Measurements from ENCODE around the gene SETD2.
"Not testable (repeated sequence)": the region's sequence is repeated elsewhere in the genome, so short reads cannot be mapped to it uniquely, and the experiment has no call there.

The SETD2 gene, protein sequence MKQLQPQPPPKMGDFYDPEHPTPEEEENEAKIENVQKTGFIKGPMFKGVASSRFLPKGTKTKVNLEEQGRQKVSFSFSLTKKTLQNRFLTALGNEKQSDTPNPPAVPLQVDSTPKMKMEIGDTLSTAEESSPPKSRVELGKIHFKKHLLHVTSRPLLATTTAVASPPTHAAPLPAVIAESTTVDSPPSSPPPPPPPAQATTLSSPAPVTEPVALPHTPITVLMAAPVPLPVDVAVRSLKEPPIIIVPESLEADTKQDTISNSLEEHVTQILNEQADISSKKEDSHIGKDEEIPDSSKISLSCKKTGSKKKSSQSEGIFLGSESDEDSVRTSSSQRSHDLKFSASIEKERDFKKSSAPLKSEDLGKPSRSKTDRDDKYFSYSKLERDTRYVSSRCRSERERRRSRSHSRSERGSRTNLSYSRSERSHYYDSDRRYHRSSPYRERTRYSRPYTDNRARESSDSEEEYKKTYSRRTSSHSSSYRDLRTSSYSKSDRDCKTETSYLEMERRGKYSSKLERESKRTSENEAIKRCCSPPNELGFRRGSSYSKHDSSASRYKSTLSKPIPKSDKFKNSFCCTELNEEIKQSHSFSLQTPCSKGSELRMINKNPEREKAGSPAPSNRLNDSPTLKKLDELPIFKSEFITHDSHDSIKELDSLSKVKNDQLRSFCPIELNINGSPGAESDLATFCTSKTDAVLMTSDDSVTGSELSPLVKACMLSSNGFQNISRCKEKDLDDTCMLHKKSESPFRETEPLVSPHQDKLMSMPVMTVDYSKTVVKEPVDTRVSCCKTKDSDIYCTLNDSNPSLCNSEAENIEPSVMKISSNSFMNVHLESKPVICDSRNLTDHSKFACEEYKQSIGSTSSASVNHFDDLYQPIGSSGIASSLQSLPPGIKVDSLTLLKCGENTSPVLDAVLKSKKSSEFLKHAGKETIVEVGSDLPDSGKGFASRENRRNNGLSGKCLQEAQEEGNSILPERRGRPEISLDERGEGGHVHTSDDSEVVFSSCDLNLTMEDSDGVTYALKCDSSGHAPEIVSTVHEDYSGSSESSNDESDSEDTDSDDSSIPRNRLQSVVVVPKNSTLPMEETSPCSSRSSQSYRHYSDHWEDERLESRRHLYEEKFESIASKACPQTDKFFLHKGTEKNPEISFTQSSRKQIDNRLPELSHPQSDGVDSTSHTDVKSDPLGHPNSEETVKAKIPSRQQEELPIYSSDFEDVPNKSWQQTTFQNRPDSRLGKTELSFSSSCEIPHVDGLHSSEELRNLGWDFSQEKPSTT (N-terminal part only)

DNA sequence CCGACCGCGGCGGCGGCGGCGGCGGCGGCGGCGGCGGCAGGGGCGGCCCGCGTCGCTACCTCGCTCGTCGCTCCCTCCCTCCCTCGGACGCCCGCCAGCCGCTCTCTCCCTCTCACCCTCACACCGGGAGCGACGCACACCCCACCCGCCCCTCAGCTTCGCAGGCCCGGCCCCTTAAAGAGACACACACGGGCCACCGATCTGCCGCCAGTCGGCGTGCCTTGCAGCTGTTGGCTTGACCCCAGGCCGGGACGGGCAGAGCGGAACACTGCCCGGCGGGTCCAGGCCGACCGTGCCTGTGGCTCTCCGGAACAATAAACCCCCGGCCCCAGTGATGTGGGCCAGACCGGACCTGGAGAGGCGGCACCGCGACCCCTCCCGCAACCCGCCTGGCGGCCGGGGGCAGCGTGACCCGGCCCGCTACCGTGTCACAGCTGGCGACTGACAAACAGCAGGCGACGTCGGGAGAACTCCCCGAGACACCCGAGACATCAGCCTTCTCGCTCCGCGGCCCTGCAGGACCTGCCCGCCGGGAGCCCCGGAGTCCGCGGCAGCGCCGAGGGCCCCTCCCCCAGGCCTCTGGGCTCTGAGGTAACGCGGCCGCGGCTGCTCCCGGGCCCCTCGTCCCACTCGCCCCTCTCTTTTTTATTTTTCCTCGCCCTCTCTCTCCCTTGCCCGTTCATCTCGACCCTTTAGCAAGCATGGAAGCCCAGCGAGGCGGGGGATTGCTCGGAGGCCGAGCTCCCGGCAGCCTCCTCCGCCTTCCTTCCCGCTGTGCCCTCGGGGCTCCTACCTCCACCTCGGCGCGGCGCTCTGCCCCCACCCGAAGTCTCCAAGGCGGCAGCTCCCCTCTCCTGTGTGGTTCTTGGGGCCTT lies at the start of gene SETD2:
Gene SETD2 (minus strand): TSS at position 107 of the 875 bp plus-strand sequence. CDS start 189 bp downstream, outside the sequence.
- Histone ChIP-seq H3K9ac (ENCODE audit: low read length) (peak within 1 kb of the TSS; percentile 93), H3K4me1 (ENCODE audit: control insufficient read depth, low read depth, low read length) (peaks cover 14% of the 10 kb centered on the region), H3K27me3 (ENCODE audit: control insufficient read depth, insufficient read depth, low read length) (no peaks in the 10 kb centered on the region), H3K36me3 (ENCODE audit: control insufficient read depth, low read depth, low read length) (no peaks in the 10 kb centered on the region), H3K9me3 (ENCODE audit: control insufficient read depth, low read depth, low read length) (no peaks in the 10 kb centered on the region), H3K27ac (ENCODE audit: low read length) (peak within 1 kb of the TSS; percentile 78), H3K4me3 (ENCODE audit: low read length) (peak within 1 kb of the TSS; percentile 97)

DNA sequence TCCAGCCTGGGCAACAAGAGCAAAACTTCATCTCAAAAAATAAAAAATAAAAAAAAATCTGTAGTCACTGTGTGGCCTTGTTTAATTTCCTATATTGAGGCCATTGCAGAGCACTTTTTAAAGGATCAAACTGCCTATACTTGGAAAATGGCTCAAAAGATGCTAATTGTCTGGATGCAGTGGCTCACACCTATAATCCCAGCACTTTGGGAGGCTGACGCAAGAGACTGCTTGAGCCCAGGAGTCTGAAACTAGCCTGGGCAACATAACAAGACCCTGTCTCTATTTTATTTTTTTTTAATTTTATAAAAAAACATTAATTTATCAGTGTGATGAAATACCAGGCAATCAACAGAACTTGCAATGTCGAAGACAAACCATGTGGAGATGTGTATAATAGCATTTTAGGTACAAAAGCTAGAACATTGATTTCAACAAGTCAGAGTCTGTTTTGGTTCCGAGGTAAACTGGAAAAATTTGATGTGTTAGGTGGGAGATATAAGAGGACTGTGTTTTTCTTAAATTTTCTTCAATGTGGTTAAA lies 47.0 kb upstream of the SETD2 start:
- Histone ChIP-seq H3K9me3 (ENCODE audit: control insufficient read depth, low read depth, low read length) (no peaks in the 10 kb centered on the region), H3K36me3 (ENCODE audit: control insufficient read depth, low read depth, low read length) (no peaks in the 10 kb centered on the region), H3K9ac (ENCODE audit: low read length) (no peak overlapping the region), H3K27ac (ENCODE audit: low read length) (no peak overlapping the region), H3K27me3 (ENCODE audit: control insufficient read depth, insufficient read depth, low read length) (no peaks in the 10 kb centered on the region), H3K4me1 (ENCODE audit: control insufficient read depth, low read depth, low read length) (no peaks in the 10 kb centered on the region), H3K4me3 (ENCODE audit: low read length) (no peak overlapping the region)

DNA sequence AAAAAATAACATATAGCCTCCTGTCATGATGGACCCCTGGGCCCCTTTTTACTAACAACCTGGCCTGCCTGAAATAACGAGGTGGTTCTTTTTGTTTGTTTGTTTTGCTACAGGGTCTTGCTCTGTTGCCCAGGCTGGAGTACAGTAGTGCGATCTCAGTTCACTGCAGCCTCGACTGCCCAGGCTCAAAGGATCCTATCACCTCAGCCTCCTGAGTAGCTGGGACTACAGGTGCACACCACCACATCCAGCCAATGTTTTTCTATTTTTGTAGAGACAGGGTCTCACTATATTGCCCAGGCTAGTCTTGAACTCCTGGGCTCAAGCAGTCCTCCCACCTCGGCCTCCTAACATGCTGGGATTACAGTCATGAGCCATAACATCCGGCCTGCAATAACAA lies 42.1 kb upstream of the SETD2 start:
- not testable (repeated sequence) for H3K27ac ChIP-seq (ENCODE audit: low read length); H3K4me3 ChIP-seq (ENCODE audit: low read length); H3K36me3 ChIP-seq (ENCODE audit: control insufficient read depth, low read depth, low read length); H3K9me3 ChIP-seq (ENCODE audit: control insufficient read depth, low read depth, low read length); H3K9ac ChIP-seq (ENCODE audit: low read length); H3K27me3 ChIP-seq (ENCODE audit: control insufficient read depth, insufficient read depth, low read length); H3K4me1 ChIP-seq (ENCODE audit: control insufficient read depth, low read depth, low read length)

DNA sequence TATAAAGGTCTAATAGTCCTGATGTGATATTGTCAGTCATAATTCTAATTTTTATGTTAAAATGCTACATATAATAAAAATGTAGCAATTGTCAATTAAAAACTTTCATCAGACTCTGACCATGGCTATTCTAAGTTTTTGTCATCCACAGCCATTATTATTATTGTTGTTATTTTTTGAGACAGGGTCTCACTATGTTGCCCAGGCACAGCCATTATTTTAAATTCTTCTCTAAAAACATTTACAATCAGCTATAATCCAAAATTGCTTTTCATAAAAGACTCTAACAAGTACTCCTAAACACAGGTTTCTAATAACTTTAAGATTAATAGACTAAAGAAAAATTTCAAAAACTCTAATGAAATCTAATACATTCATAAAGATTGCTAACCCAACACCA lies 41.0 kb upstream of the SETD2 start:
- Histone ChIP-seq H3K4me1 (ENCODE audit: control insufficient read depth, low read depth, low read length) (no peaks in the 10 kb centered on the region), H3K9ac (ENCODE audit: low read length) (no peak overlapping the region), H3K36me3 (ENCODE audit: control insufficient read depth, low read depth, low read length) (no peaks in the 10 kb centered on the region), H3K27ac (ENCODE audit: low read length) (no peak overlapping the region), H3K9me3 (ENCODE audit: control insufficient read depth, low read depth, low read length) (no peaks in the 10 kb centered on the region), H3K27me3 (ENCODE audit: control insufficient read depth, insufficient read depth, low read length) (no peaks in the 10 kb centered on the region), H3K4me3 (ENCODE audit: low read length) (no peak overlapping the region)

DNA sequence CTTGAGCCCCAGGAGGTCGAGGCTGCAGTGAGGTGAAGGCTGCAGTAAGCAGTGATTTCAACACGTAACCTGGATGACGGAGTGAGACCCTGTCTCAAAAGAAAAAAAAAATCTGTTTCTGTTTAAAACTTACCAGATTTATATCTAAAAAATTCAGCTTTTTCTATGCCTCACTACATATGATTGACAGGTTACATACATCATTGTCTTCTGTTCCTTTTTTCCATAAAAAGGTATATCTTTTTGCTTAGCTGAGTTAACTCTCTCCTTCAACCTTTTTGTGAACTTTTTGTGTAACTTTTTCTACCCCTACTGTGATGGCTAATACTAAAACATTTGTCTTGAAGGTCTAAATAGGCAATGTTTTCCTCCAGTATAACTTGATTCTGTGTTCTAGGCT lies 38.6 kb upstream of the SETD2 start:
- H3K27ac ChIP-seq (ENCODE audit: low read length) = no peak overlapping the region
- H3K36me3 ChIP-seq (ENCODE audit: control insufficient read depth, low read depth, low read length) = no peaks in the 10 kb centered on the region
- H3K4me1 ChIP-seq (ENCODE audit: control insufficient read depth, low read depth, low read length) = no peaks in the 10 kb centered on the region
- no peaks in the 10 kb centered on the region for H3K27me3 ChIP-seq (ENCODE audit: control insufficient read depth, insufficient read depth, low read length)
- H3K9ac ChIP-seq (ENCODE audit: low read length) = no peak overlapping the region
- H3K4me3 ChIP-seq (ENCODE audit: low read length) = no peak overlapping the region
- H3K9me3 ChIP-seq (ENCODE audit: control insufficient read depth, low read depth, low read length) = no peaks in the 10 kb centered on the region

DNA sequence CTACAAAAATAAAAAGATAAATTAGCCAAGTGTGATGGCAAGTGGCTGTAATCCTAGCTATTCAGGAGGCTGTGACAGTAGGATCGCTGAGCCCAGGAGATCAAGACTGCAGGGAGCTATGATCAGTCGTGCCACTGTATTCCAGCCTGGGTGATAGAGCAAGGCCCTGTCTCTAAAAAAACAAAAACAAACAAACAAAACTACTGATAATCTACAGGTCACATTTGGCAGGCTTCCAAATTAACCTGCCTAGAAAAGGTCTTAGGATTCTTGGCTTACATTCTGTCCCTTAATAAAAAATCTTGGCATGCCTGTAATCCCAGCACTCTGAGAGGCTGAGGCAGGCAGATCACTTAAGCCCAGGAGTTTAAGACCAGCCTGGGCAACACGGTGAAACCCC lies 33.4 kb upstream of the SETD2 start:
- Histone ChIP-seq H3K9ac (ENCODE audit: low read length) (no peak overlapping the region), H3K27me3 (ENCODE audit: control insufficient read depth, insufficient read depth, low read length) (no peaks in the 10 kb centered on the region), H3K36me3 (ENCODE audit: control insufficient read depth, low read depth, low read length) (no peaks in the 10 kb centered on the region), H3K4me1 (ENCODE audit: control insufficient read depth, low read depth, low read length) (no peaks in the 10 kb centered on the region), H3K9me3 (ENCODE audit: control insufficient read depth, low read depth, low read length) (no peaks in the 10 kb centered on the region), H3K27ac (ENCODE audit: low read length) (no peak overlapping the region), H3K4me3 (ENCODE audit: low read length) (no peak overlapping the region)

DNA sequence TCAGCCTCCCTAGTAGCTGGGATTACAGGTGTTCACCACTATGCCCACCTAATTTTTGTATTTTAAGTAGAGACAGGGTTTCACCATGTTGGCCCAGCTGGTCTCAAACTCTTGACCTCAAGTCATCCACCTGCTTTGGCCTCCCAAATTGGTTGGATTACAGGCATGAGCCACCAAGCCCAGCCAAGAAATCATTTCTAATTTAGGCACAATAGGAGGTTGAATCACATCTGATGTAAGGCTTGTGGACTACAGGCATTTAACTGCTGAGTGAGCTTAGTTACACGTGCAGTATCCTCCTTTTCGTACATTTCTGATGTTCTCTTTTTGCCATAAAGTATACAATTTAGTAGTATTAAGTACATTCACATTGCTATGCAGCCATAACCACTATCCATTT lies 31.1 kb upstream of the SETD2 start:
- Histone ChIP-seq H3K27ac (ENCODE audit: low read length) (no peak overlapping the region), H3K27me3 (ENCODE audit: control insufficient read depth, insufficient read depth, low read length) (no peaks in the 10 kb centered on the region), H3K9me3 (ENCODE audit: control insufficient read depth, low read depth, low read length) (no peaks in the 10 kb centered on the region), H3K36me3 (ENCODE audit: control insufficient read depth, low read depth, low read length) (no peaks in the 10 kb centered on the region), H3K4me3 (ENCODE audit: low read length) (no peak overlapping the region), H3K9ac (ENCODE audit: low read length) (no peak overlapping the region), H3K4me1 (ENCODE audit: control insufficient read depth, low read depth, low read length) (no peaks in the 10 kb centered on the region)

DNA sequence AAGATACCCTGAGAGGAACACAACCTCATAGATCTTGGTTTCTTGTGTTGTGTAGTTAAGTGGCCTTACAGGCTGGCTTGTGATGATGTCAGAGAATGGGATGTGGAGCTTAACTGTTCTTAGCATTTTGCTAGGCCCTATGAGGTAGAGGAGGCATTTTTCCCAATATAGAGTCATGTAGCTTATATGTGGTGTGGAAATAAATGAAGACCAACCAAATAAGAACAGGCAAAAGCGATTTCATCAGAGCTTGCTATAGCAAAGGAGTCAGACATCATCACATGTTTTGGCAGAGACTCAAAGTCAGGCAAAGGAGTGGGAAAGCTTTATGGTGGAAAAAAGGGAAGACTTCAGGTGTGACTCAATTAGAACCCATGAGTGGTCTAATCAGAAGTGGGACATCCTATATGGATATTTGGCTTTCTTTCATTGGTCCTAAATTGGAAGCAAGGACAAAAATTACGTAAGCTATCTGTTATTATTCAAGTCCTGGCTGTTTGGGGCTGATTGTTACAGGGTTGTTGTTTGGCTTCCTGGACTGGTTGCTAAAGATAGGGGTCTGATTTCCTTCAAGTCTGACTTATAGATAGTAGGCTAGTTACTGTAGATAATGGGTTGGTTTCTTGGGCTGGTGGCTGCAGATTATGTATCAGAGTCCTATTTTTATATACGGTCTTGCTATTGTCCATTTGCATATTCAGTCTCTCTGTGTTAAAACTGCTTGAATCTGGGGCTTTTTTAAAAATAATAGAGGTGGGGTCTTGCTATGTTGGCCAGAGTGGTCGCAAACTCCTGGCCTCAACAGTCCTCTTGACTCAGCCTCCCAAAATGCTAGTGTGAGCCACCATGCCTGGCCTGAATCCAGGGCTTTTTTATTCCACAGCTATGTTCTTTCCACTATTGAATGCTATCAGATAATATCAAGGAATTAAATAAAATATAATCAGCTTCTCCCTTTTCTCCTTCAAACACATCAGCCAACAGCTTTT lies 30.3 kb upstream of the SETD2 start:
- H3K27me3 ChIP-seq (ENCODE audit: control insufficient read depth, insufficient read depth, low read length) = no peaks in the 10 kb centered on the region
- H3K36me3 ChIP-seq (ENCODE audit: control insufficient read depth, low read depth, low read length) = no peaks in the 10 kb centered on the region
- H3K27ac ChIP-seq (ENCODE audit: low read length) = no peak overlapping the region
- H3K9ac ChIP-seq (ENCODE audit: low read length) = no peak overlapping the region
- no peak overlapping the region for H3K4me3 ChIP-seq (ENCODE audit: low read length)
- no peaks in the 10 kb centered on the region for H3K9me3 ChIP-seq (ENCODE audit: control insufficient read depth, low read depth, low read length)
- no peaks in the 10 kb centered on the region for H3K4me1 ChIP-seq (ENCODE audit: control insufficient read depth, low read depth, low read length)

DNA sequence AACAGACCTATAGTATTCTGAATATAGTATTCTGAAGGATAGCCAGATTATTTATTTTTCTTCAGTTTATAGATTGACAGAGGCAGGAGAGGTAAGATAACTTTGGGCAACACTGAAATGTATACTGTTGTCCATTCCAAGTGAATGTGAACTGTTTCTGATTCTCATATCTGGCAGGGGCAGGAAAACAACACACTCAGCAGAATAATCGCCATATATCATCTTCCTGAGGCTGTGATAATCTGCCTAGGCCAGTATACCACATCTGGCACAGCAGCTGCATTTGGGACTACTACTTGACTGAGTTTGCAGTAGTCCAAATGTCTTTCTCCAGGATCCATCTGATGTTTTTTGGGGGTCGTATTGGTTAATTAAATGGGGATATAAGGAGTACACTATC lies 22.4 kb upstream of the SETD2 start:
- Histone ChIP-seq H3K4me1 (ENCODE audit: control insufficient read depth, low read depth, low read length) (no peaks in the 10 kb centered on the region), H3K27ac (ENCODE audit: low read length) (no peak overlapping the region), H3K27me3 (ENCODE audit: control insufficient read depth, insufficient read depth, low read length) (no peaks in the 10 kb centered on the region), H3K9ac (ENCODE audit: low read length) (no peak overlapping the region), H3K36me3 (ENCODE audit: control insufficient read depth, low read depth, low read length) (no peaks in the 10 kb centered on the region), H3K9me3 (ENCODE audit: control insufficient read depth, low read depth, low read length) (no peaks in the 10 kb centered on the region), H3K4me3 (ENCODE audit: low read length) (no peak overlapping the region)

DNA sequence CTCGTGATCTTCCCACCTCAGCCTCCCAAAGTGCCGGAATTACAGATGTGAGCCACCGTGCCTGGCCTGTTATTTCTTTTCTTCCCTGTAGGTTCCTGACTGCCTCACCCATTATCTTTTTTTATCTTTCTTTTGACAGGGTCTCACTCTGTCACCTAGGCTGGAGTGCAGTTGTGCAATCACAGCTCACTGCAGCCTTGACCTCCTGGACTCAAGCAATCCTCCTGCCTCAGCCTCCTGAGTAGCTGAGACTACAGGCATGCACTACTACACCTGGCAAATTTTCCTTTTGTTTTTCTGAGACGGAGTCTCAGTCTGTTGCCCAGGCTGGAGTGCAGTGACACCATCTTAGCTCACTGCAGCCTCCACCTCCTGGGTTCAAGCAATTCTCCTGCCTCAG lies 17.8 kb upstream of the SETD2 start:
- not testable (repeated sequence) for H3K4me3 ChIP-seq (ENCODE audit: low read length); H3K9me3 ChIP-seq (ENCODE audit: control insufficient read depth, low read depth, low read length); H3K27me3 ChIP-seq (ENCODE audit: control insufficient read depth, insufficient read depth, low read length); H3K27ac ChIP-seq (ENCODE audit: low read length); H3K4me1 ChIP-seq (ENCODE audit: control insufficient read depth, low read depth, low read length); H3K9ac ChIP-seq (ENCODE audit: low read length); H3K36me3 ChIP-seq (ENCODE audit: control insufficient read depth, low read depth, low read length)

Data from iPS-18a (cell line).